Right lobe of liver (tissue), 6 donors: ENCODE results near the gene LHPP. TPM values are rescaled to one million over a fixed set of nuclear protein-coding genes. Genes with fewer than 3 reads are reported as not detected.

Experiments used
- ATAC-seq, 4 donors: fragments of 200-7000 bp; cut with Tn5 transposase; one replicate each; pipeline ENCODE4 v1.9.1; 2020; ENCODE audit warnings: mild to moderate bottlenecking in 4 of 4, moderate library complexity in 4 of 4
- DNase-seq, 3 donors: peaks; one replicate each; pipeline ENCODE4 v3.0.0-alpha.2; 2020
- H3K27ac ChIP-seq, 3 donors: fragments of 200-600 bp; one replicate each; pipeline ENCODE4 v1.8.0; 2022
- H3K27me3 ChIP-seq, 2 donors: fragments of 200-600 bp; one replicate each; pipeline ENCODE4 v1.8.0; 2022
- H3K36me3 ChIP-seq, 4 donors: fragments of 200-600 bp; sonication (generic) in 1 of 4; one replicate each; pipeline versions ENCODE4 v1.5.1 to v1.8.0; 2017 to 2022; ENCODE audit warnings: control low read depth in 1 of 4
- H3K4me1 ChIP-seq, 4 donors: fragments of 200-600 bp; sonication (generic) in 1 of 4; one replicate each; pipeline versions ENCODE4 v1.5.1 to v1.8.0; 2017 to 2022; ENCODE audit warnings: control low read depth in 1 of 4
- H3K4me3 ChIP-seq, 3 donors: fragments of 200-600 bp; one replicate each; pipeline ENCODE4 v1.8.0; 2022
- H3K9me3 ChIP-seq, 4 donors: fragments of 200-600 bp; sonication (generic) in 1 of 4; one replicate each; pipeline versions ENCODE4 v1.5.1 to v1.8.0; 2017 to 2022; ENCODE audit warnings: control low read depth in 1 of 4
- CTCF ChIP-seq, 4 donors: fragments of 200-600 bp in 3 of 4; fragments of 450-650 bp in 1 of 4; IDR thresholded peaks; one replicate each; pipeline versions ENCODE4 v1.5.1 to v1.8.0; 2016 to 2022; ENCODE audit warnings: antibody characterized with exemption in 4 of 4, mild to moderate bottlenecking in 2 of 4
- POLR2A ChIP-seq: fragments of 450-650 bp; IDR thresholded peaks from one replicate; pipeline ENCODE4 v1.6.1; 2017; ENCODE audit warnings: antibody characterized with exemption, mild to moderate bottlenecking
- WGBS: methylation state at CpG from one replicate; pipeline ENCODE4 v1.1.6; 2018; ENCODE audit warnings: low coverage, low lambda C conversion rate; ENCODE audit not compliant: insufficient coverage; ENCODE audit errors: missing lambda C conversion rate; 5-methylcytosine and 5-hydroxymethylcytosine counted together
- intact Hi-C, 2 donors: fragments of 100-400 bp; cut with DNase I; formaldehyde crosslinking; loops; one replicate each; pipeline versions ENCODE4 v1.11.2 to v1.14.1; 2022
- total RNA-seq, 6 experiments: library from RNA; depleted of rRNA in 2 of 6; stranded (reverse); fragments of >200 nt in 2 of 6; fragmentation: NEBNext Ultra II Directional in 3 of 6; extraction: Animal tissue kit (Norgen Biotek cat#: 25700) in 3 of 6; gene quantifications; one replicate each; pipeline versions ENCODE4 v1.1.0 to v1.2.4, GENCODE V29; 2016 to 2023
- donor health status: DM: no; HTN: yes; CAD: no.
- donor health status: DM: no; HTN: no; CAD: no.
- donor health status: DM: no; HTN: no; CAD: no.
- donor health status: DM: no; HTN: yes; CAD: no.
- donor health status: DM: no; HTN: yes; CAD: no.

The LHPP gene
- total RNA-seq, 6 experiments from 2014 or later: 19.3 to 56.3 (median 36.3) TPM

- Histone ChIP-seq H3K27me3 (peaks cover 0 to 33% of the 10 kb centered on the region in 2 donors), H3K4me3 (peak overlapping the region in 2 of 3 donors; percentile 9 to 29)
- ATAC-seq: no peak
Observed at GRCh38 chr10:124446830-124447750, 14.5 kb upstream of the LHPP start.

GRCh38 chr10:124447751-124448466 is 13.7 kb upstream of the LHPP start:
- Histone ChIP-seq H3K27me3 (peaks cover 0 to 37% of the 10 kb centered on the region in 2 donors), H3K4me1 (peaks cover 0 to 25% (median 0%) of the 10 kb centered on the region in 4 donors), H3K9me3 (no peaks in the 10 kb centered on the region), H3K27ac (no peak overlapping the region), H3K36me3 (no peaks in the 10 kb centered on the region), H3K4me3 (peak overlapping the region in 2 of 3 donors; percentile 9 to 29)
- ATAC-seq: peak in 3 of 4 donors; percentile 37 to 45 (median 42)
- TF ChIP-seq CTCF (IDR thresholded peaks at IDR 0.05): no peak
- TF ChIP-seq POLR2A: no peak
- intact Hi-C loops: no loop called here
- 20% methylated on average over 4 of the region's 60 CpGs for WGBS
- no peak for DNase-seq

More at GRCh38 chr10:124446830-124447750, 14.5 kb upstream of the LHPP start:
- intact Hi-C loops: no loop called here
- no peak for DNase-seq
- no peak for TF ChIP-seq POLR2A
- no peak for TF ChIP-seq CTCF (IDR thresholded peaks at IDR 0.05)
- Histone ChIP-seq H3K27ac (no peak overlapping the region), H3K4me1 (peaks cover 0 to 25% (median 0%) of the 10 kb centered on the region in 4 donors), H3K9me3 (no peaks in the 10 kb centered on the region), H3K36me3 (no peaks in the 10 kb centered on the region)
- 22% methylated on average over 30 of the region's 71 CpGs for WGBS

- Histone ChIP-seq H3K27me3 (peaks cover 0 to 41% of the 10 kb centered on the region in 2 donors), H3K27ac (no peak overlapping the region), H3K36me3 (no peaks in the 10 kb centered on the region), H3K4me1 (peaks cover 0 to 25% (median 0%) of the 10 kb centered on the region in 4 donors), H3K4me3 (no peak overlapping the region), H3K9me3 (no peaks in the 10 kb centered on the region)
- TF ChIP-seq CTCF (IDR thresholded peaks at IDR 0.05) (no peak), POLR2A (no peak)
- DNase-seq (no peak), ATAC-seq (peak in 1 of 4 donors; percentile 12)
- intact Hi-C loops: no loop called here
- WGBS: 1% methylated on average over 8 of the region's 26 CpGs
Observed at GRCh38 chr10:124448696-124449169, 12.9 kb upstream of the LHPP start.

- Histone ChIP-seq H3K4me1 (peaks cover 0 to 25% (median 0%) of the 10 kb centered on the region in 4 donors), H3K9me3 (no peaks in the 10 kb centered on the region), H3K27ac (no peak overlapping the region), H3K36me3 (no peaks in the 10 kb centered on the region), H3K27me3 (peaks cover 0 to 44% of the 10 kb centered on the region in 2 donors), H3K4me3 (no peak overlapping the region)
- 5% methylated on average over 8 of the region's 59 CpGs for WGBS
- TF ChIP-seq POLR2A (no peak), CTCF (IDR thresholded peaks at IDR 0.05) (no peak)
- DNase-seq: no peak
- intact Hi-C loops: no loop called here
- ATAC-seq: peak in 3 of 4 donors; percentile 8 to 50 (median 13)
Observed at GRCh38 chr10:124449170-124450011, 12.2 kb upstream of the LHPP start.
